ENCODE data around the gene SP6. TPM values are rescaled to one million over a fixed set of nuclear protein-coding genes. Genes with fewer than 3 reads are reported as not detected.

SP6 gene
- total RNA-seq, 1 experiment from 2014 or later: 3.3 TPM

GRCh38 chr17:47850692-47851573 is at the start of gene SP6 (continued):
- peak; percentile 72; the same call in 1 of the 2 replicates for TF ChIP-seq ARID4B (CRISPR knock-in tag; IDR thresholded peaks at IDR 0.05; ENCODE audit: borderline replicate concordance)
- TF ChIP-seq JUN (CRISPR knock-in tag; IDR thresholded peaks at IDR 0.05): no peak
- no peak for TF ChIP-seq SOX15 (CRISPR knock-in tag; IDR thresholded peaks at IDR 0.05)
- no peak; the same call in 1 of the 2 replicates for TF ChIP-seq ZNF219 (CRISPR knock-in tag; IDR thresholded peaks at IDR 0.05; ENCODE audit: borderline replicate concordance)
- TF ChIP-seq STAT6 (CRISPR knock-in tag; conservative IDR thresholded peaks at IDR 0.05; ENCODE audit: low read depth): no peak
- no peak for TF ChIP-seq ZNF281 (CRISPR knock-in tag; IDR thresholded peaks at IDR 0.05)
- no peak for TF ChIP-seq ZBTB43 (CRISPR knock-in tag; IDR thresholded peaks at IDR 0.05)
- no peak for TF ChIP-seq OVOL2 (CRISPR knock-in tag; IDR thresholded peaks at IDR 0.05; ENCODE audit: borderline replicate concordance)
- no peak for TF ChIP-seq IRF1 (CRISPR knock-in tag; IDR thresholded peaks at IDR 0.05)
- no peak for TF ChIP-seq AFF4 (CRISPR knock-in tag; IDR thresholded peaks at IDR 0.05; ENCODE audit: borderline replicate concordance)
- no peak for TF ChIP-seq NFE2L1 (CRISPR knock-in tag; IDR thresholded peaks at IDR 0.05)
- TF ChIP-seq ELF4 (CRISPR knock-in tag; IDR thresholded peaks at IDR 0.05; ENCODE audit: low read depth): no peak
- no peak for TF ChIP-seq EMX1 (CRISPR knock-in tag; IDR thresholded peaks at IDR 0.05)
- TF ChIP-seq CBFB (CRISPR knock-in tag; IDR thresholded peaks at IDR 0.05; ENCODE audit: low read depth): no peak
- no peak for TF ChIP-seq NR1H2 (CRISPR knock-in tag; IDR thresholded peaks at IDR 0.05)
- TF ChIP-seq MAX (CRISPR knock-in tag; IDR thresholded peaks at IDR 0.05): peak; percentile 67

All from WTC11 (cell line).